GM21529 (cell line): Measurements from ENCODE around the gene YWHAQ.
"Not testable (repeated sequence)": the region's sequence is repeated elsewhere in the genome, so short reads cannot be mapped to it uniquely, and the experiment has no call there.

Experiments
- ATAC-seq: cut with Tn5 transposase; IDR thresholded peaks from one replicate; pipeline ENCODE4 v1.9.1; 2021; ENCODE audit not compliant: unreplicated experiment

Gene YWHAQ

GRCh38 chr2:9634133-9634532 lies 3.3 kb upstream of the YWHAQ start:
- no peak for ATAC-seq

- ATAC-seq = no peak
Observed at GRCh38 chr2:9631878-9632700, 1.3 kb upstream of the YWHAQ start.

DNA sequence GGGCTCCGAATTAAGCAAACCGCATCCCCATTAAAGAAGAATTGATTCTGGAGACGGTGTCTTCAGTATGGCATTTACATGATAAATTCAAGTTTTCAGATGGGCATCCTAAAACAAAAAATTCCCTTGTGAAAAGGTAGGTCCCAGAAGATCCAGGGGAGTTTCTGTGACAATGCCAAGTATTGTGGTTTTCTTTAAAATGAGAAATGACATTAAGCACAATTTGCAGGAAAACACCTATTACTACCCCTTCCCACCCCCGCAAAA lies 689 bp upstream of the YWHAQ start:
- ATAC-seq = no peak

GRCh38 chr2:9630117-9630735 lies 571 bp downstream of the YWHAQ start:
- peak; percentile 43 for ATAC-seq

GRCh38 chr2:9629222-9630116 lies 1.3 kb downstream of the YWHAQ start:
- no peak for ATAC-seq

GRCh38 chr2:9627310-9627709 lies 3.5 kb downstream of the YWHAQ start:
- no peak for ATAC-seq

DNA sequence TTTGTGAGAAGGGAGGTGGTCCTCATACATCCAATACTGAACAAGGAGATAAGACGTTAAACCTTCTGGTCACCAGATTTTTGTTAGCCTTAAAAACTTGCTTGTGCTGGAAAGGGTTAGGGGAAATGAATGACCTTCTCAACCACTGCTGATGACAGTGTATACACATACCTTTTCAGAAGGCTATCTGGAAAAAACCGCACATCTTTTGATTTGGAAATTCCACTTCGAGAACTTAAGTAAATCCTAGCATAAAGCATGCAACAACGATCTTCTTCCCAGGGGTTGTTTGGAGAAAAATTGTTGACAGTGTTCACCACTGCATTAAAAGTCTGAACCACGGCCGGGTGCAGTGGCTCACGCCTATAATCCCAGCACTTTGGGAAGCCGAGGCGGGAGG lies 7.6 kb downstream of the YWHAQ start:
- no peak for ATAC-seq

DNA sequence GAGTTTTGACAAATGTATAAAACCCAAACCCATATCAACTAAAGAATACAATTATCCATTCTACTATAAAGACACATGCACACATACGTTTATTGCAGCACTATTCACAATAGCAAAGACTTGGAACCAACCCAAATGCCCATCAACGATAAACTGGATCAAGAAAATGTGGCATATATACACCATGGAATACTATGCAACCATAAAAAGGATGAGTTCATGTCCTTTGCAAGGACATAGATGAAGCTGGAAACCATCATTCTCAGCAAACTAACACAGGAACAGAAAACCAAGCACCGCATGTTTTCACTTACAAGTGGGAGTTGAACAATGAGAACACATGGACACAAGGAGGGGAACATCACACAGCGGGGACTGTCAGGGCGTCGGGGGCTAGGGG lies 9.1 kb downstream of the YWHAQ start:
- ATAC-seq = not testable (repeated sequence)

DNA sequence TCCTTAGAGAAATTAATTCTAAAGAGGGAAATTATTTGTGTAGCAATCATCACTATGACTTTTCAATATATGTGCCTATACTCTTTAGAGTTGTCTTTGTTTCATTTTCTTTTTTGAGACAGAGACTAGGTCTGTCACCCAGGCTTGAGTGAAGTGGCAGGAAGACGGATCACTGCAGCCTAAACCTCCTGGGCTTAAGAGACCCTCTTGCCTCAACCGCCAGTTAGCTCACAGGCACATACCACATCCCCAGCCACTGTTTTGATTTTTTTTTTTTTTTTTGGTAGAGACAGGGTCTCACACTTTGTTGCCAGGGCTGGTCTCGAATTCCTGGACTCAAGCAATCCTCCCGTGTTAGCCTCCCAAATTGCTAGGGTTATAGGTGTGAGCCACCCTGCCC lies 12.4 kb downstream of the YWHAQ start:
- no peak for ATAC-seq

DNA sequence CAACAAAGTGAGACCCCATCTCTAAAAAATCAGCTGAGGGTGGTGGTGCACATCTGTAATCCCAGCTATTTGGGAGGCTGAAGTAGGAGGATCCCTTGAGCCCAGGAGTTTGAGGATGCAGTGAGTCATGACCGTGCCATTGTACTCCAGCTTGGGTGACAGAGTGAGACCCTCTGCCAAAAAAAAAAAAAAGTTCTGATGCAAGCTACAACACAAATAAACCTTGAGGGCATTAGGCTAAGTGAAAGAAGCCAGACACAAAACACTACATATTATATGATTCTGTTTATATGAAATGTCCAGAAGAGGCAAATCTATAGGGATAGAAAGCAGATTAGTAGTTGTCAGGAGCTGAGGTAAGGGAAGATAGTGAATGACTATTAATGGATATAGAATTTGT lies 13.0 kb downstream of the YWHAQ start:
- ATAC-seq = no peak

DNA sequence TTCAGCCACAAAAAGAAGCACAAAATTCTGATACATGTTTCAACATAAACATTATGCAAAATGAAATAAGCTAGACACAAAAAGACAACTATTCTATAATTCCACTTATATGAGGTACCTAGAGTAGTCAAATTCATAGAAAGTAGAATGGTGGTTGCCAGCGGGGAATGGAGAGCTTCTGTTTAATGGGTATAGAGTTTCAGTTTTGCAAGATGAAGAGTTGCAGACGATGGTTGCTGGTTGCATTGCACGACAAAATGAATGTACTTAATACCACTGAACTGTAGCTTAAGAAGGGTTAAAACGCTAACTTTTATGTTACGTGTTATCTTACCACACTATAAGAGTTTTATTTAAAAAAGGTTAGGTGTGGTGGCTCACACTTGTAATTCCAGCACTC lies 13.5 kb downstream of the YWHAQ start:
- ATAC-seq = no peak

DNA sequence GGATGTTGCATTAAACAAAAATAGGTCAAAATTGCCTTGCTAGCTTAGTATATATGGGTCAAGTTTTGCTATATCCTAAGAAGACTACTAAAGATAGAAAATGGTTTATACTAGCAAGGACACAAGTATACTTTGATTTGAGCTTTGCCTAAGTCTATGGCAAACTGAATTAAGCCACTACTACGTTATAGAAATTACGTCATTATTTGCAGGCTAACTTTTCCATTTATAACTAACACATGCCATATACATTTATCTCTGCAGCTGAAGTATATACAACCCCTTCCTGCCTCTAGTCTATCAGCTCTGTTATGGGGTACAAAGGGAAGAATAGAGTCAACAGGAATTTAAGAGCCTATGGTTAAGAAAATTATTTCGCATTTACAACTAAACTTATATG lies 16.2 kb downstream of the YWHAQ start:
- no peak for ATAC-seq

DNA sequence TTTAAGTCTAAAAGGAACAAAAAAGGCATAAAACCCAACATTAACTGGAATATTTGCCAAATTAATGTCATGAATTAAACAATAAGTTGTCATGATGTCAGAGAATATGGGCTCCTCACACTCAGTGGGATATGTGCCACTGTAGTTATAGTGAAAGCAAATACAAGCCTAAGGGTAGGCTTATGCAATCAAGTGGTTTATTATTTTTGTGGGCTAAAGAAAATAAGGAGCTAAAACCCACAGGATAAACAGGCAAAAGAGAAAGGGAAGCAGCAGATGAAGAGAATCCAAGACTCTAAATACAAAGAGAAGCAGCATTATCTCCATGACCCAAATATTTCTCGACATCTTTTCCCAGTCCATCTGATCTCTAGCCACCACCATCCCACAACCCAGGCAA lies 17.5 kb downstream of the YWHAQ start:
- ATAC-seq = no peak

DNA sequence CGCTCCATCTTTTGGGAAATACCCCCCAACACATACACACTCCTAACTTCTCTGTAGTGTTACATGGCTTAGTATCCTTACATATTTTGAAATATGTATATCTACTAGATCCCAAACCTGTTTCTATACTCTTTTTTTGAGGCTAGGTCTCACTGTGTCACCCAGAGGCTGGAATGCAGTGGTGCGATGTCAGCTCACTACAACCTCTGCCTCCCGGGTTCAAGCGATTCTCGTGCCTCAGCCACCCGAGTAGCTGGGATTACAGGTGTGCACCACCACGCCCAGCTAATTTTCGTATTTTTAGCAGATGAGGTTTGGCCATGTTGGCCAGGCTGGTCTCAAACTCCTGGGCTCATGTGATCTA lies 19.3 kb downstream of the YWHAQ start:
- not testable (repeated sequence) for ATAC-seq

DNA sequence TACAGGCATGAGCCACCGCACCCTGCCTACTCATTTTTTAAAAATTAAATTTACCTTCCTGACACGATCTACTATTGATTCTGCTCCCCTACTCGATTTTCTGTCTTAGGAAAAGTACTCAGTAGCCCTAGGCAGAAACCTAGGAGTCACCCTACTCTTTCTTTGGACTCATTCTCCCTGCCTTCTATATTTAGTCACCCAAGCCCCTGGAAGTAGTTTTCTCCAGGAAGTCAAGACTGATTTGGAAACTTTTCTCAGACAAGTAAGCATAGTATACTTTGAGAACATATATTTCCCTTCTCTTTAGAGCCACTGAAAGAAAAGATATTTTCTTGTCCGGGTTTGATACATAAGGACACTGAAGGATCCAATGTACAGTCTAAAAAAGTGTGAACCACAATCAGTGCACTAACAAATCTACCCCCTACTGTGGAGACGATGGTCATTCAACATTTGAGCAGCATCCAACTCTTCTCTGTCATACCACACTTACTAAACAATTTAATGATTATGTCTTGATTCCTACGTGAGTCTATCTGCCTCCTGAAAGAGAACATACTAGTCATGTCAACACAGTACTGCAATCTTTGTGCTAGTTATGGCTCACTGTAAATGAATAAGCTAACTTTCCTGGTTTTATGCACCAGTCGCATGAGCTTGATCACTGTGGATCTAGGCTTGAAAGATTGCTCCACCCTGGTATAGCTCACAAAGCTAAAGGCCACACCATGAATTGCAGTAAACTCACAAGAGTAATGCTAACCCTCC lies 19.8 kb downstream of the YWHAQ start:
- no peak for ATAC-seq

- ATAC-seq = not testable (repeated sequence)
Observed at GRCh38 chr2:9608491-9608890, 22.3 kb downstream of the YWHAQ start.

DNA sequence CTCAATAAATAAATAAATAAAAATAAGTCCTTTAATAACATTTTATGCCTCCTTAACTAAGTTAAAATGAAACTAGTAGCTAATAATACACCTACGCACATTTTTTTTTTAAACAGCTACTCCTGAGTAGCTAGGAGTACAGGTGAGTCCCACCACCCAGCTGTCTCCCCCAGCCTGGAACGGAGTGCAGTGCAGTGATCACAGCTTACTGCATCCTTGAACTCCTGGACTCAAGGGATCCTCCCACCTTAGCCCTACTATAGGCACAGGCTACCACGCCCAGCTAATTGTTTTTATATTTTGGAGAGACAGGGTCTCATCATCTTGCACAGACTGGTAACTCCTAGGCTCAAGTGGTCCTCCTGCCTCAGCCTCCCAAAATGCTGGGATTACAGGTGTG lies 28.4 kb downstream of the YWHAQ start:
- ATAC-seq = no peak

DNA sequence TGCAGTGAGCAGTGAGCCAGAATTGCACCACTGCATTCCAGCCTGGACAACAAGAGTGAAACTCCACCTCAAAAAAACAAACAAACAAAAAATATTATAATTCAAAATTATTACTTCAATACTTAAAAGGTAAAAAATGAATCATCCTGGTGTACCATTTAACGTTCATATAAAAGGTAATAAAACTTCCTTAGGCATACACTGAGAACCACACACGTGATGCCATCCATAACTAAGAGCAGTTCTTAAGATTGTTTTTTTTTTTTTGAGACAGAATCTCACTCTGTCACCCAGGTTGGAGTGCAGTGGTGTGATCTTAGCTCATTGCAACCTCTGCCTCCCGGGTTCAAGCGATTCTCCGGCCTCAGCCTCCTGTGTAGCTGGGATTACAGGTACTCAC lies 29.4 kb downstream of the YWHAQ start:
- ATAC-seq = no peak

GRCh38 chr2:9599430-9599829 lies 31.4 kb downstream of the YWHAQ start:
- ATAC-seq = no peak

GRCh38 chr2:9596621-9597311 lies 34.0 kb downstream of the YWHAQ start:
- ATAC-seq = no peak

DNA sequence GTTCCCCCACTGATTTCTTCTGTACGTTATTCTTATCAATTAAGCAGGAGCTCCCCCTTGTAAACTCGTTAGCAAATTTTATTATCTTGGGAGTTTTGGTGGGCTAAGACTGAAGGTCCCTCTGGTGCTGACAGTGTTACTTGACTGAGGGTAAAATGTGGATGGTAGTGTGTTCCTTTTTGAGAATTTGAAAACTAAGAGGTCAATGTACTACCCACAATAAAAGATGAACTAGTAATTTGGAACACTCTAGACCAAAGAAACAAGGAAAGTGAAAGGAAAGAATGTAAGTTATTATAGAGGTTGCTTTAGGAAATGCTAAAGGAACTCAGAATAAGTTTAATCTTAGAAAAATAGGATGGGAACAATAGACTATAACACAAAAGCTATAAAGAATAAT lies 35.1 kb downstream of the YWHAQ start:
- no peak for ATAC-seq
